ENCODE measurements around the gene NANOGP8. TPM values are rescaled to one million over a fixed set of nuclear protein-coding genes. Genes with fewer than 3 reads are reported as not detected.

The NANOGP8 gene
- total RNA-seq, 1 experiment from 2014 or later = not detected

DNA sequence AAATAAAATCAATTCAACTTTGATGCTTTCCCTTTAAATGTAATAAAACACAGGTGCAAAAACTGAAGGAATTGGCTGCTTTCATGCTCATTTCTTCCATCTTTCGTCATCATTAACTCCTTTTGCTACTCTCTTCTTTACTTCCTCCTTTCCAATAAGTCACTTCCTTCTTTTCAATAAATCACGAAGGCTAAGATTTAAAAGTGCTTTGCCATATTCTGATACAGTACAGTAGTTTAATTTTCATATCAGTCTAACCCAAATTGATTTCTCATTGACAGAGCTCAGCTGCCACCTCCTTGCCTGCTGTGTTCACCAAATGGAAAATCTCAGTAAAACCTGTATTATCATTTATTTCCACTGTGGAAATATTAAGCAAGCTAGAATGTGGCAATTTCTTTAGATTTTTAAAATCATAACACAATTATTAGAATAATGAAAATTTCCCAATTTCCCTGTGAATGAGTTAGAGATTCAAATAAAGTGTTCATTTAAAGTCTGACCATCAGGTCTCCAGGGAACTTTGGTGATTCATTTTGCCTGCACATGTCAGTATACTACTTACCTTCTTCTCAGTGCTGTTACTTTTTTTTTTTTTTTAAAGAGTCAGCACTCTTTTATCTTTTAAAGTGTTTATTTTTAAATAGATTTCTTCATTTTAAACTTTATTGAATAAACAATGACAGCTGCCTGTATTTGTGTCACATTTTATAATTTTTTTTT is 41.6 kb downstream of the NANOGP8 start:
- no peak for DNase-seq (ENCODE audit: low spot score)
- intact Hi-C loops (cut with micrococcal nuclease; ENCODE audit: unreplicated experiment) = no loop called here
- Histone ChIP-seq H3K4me1 (ENCODE audit: insufficient read depth, low read length, poor library complexity, severe bottlenecking) (peaks cover 4% of the 10 kb centered on the region), H3K9me3 (ENCODE audit: low read depth, low read length, poor library complexity, severe bottlenecking) (no peaks in the 10 kb centered on the region), H3K4me3 (ENCODE audit: low read depth, low read length, poor library complexity, severe bottlenecking) (no peak overlapping the region), H3K27me3 (replicated peaks; ENCODE audit: insufficient read depth, low read depth, low read length, poor library complexity) (no peaks in the 10 kb centered on the region), H3K27ac (ENCODE audit: low read depth, low read length, poor library complexity, severe bottlenecking) (no peak overlapping the region), H3K36me3 (ENCODE audit: insufficient read depth, low read length, poor library complexity, severe bottlenecking) (no peaks in the 10 kb centered on the region)
- TF ChIP-seq EZH2 (IDR thresholded peaks at IDR 0.05; ENCODE audit: borderline replicate concordance, low read depth, low read length, poor library complexity, severe bottlenecking) = no peak
- TF ChIP-seq, protein P1, sequence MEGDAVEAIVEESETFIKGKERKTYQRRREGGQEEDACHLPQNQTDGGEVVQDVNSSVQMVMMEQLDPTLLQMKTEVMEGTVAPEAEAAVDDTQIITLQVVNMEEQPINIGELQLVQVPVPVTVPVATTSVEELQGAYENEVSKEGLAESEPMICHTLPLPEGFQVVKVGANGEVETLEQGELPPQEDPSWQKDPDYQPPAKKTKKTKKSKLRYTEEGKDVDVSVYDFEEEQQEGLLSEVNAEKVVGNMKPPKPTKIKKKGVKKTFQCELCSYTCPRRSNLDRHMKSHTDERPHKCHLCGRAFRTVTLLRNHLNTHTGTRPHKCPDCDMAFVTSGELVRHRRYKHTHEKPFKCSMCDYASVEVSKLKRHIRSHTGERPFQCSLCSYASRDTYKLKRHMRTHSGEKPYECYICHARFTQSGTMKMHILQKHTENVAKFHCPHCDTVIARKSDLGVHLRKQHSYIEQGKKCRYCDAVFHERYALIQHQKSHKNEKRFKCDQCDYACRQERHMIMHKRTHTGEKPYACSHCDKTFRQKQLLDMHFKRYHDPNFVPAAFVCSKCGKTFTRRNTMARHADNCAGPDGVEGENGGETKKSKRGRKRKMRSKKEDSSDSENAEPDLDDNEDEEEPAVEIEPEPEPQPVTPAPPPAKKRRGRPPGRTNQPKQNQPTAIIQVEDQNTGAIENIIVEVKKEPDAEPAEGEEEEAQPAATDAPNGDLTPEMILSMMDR (conservative IDR thresholded peaks at IDR 0.05; ENCODE audit: low read depth, low read length) = no peak
- POLR2A ChIA-PET (ENCODE audit: low non-redundant PET) = no interaction called here
- CTCF ChIA-PET = no interaction called here
- BruUV-seq (replicated peaks) = no TSS peak

DNA sequence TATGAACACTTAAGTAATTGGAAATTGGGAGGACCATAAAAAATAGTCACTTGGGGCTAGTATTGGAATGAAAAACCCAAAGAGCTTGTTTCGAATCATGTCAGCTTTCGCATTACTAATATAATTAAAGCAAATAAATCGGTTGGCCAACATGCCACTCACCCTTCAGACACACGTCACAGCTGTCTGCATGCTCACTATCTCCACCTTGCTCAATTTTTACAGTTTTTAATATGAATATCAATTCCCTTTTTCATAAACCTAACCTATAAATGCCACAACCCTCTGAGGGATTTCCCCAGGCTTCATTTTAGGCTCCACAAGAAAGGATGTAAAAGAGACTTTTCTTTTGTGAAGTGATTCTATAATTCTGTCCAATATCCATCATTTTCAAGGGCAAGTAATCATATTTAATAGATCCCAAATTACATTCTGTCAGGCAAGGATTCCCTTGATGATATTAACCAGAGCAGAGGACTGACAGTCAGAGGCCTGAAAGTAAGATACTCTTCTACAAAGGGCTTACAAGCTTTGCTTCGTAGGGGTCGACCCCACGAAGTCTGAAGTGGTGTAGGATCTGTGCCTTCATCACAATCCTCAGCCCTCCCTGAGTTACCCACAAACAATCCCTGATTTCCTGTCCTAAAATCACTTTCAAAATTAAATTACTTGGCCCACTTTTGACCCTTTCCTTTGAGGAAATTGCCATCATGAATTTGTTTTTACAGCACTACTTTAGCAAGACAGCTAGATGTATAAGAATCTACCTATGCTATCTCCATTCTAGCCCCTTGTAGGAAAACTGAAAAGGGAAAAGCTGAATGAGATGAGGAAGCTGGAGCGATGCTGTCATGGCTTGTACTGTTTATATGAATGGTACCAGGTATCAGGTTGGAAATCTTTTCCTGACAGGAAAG is 44.5 kb downstream of the NANOGP8 start:
- intact Hi-C loops (cut with micrococcal nuclease; ENCODE audit: unreplicated experiment) = no loop called here
- Histone ChIP-seq H3K9me3 (ENCODE audit: low read depth, low read length, poor library complexity, severe bottlenecking) (no peaks in the 10 kb centered on the region), H3K4me3 (ENCODE audit: low read depth, low read length, poor library complexity, severe bottlenecking) (no peak overlapping the region), H3K27ac (ENCODE audit: low read depth, low read length, poor library complexity, severe bottlenecking) (no peak overlapping the region), H3K4me1 (ENCODE audit: insufficient read depth, low read length, poor library complexity, severe bottlenecking) (peaks cover 4% of the 10 kb centered on the region), H3K36me3 (ENCODE audit: insufficient read depth, low read length, poor library complexity, severe bottlenecking) (no peaks in the 10 kb centered on the region), H3K27me3 (replicated peaks; ENCODE audit: insufficient read depth, low read depth, low read length, poor library complexity) (no peaks in the 10 kb centered on the region)
- DNase-seq (ENCODE audit: low spot score) = no peak
- ChIA-PET POLR2A (ENCODE audit: low non-redundant PET) (no interaction called here), CTCF (no interaction called here)
- BruUV-seq (replicated peaks) = no TSS peak
- TF ChIP-seq EZH2 (IDR thresholded peaks at IDR 0.05; ENCODE audit: borderline replicate concordance, low read depth, low read length, poor library complexity, severe bottlenecking) = no peak

DNA sequence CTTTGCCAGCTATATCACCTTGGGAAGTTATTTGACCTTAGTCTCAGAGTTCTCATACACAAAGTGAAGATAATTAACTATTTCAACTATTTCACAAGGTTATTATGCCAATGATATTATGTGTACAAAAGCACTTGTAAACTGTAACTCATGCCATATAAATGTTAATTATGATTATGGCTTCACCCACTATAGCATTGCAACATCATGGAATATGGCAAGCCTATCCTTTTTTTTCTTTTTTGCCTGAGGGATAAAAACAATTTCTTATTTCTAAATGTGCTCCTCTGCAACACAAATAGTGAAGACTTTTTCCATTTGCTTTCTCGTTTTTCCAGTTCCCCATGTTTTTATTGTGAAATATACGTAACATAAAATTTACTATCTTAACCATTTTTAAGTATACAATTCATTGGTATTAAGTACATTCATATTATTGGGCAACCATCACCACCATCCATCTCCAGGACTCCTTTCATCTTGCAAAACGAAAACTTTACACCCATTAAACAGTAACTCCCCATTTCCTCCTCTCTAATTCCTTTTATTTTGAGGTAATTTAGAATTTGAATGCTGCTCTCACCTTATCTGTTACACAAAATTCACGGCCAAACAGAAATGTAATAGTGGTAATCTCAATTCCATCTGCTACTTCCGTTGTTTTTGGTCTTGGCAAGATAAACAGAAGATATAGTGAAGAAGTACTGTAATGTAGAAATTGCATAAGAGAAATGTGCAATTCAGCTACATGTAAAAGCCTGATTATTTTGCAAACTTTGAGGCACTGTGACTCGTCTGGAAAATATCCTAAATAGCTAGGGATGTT is 46.3 kb downstream of the NANOGP8 start:
- ChIA-PET POLR2A (ENCODE audit: low non-redundant PET) (no interaction called here), CTCF (no interaction called here)
- Histone ChIP-seq H3K27me3 (replicated peaks; ENCODE audit: insufficient read depth, low read depth, low read length, poor library complexity) (no peaks in the 10 kb centered on the region), H3K36me3 (ENCODE audit: insufficient read depth, low read length, poor library complexity, severe bottlenecking) (no peaks in the 10 kb centered on the region), H3K4me1 (ENCODE audit: insufficient read depth, low read length, poor library complexity, severe bottlenecking) (peaks cover 4% of the 10 kb centered on the region), H3K9me3 (ENCODE audit: low read depth, low read length, poor library complexity, severe bottlenecking) (no peaks in the 10 kb centered on the region), H3K27ac (ENCODE audit: low read depth, low read length, poor library complexity, severe bottlenecking) (no peak overlapping the region), H3K4me3 (ENCODE audit: low read depth, low read length, poor library complexity, severe bottlenecking) (no peak overlapping the region)
- no TSS peak for BruUV-seq (replicated peaks)
- TF ChIP-seq, protein P1 (conservative IDR thresholded peaks at IDR 0.05; ENCODE audit: low read depth, low read length) = no peak
- TF ChIP-seq EZH2 (IDR thresholded peaks at IDR 0.05; ENCODE audit: borderline replicate concordance, low read depth, low read length, poor library complexity, severe bottlenecking) = no peak
- intact Hi-C loops (cut with micrococcal nuclease; ENCODE audit: unreplicated experiment) = no loop called here
- peak; percentile 7 for DNase-seq (ENCODE audit: low spot score)

Other genes starting within 250 kb of the NANOGP8 start
- gene AQR, start 115.6 kb downstream of the NANOGP8 start, total RNA-seq (2021) = 34.2 and 38.5 TPM in 2 replicates
- 40.6 and 52.1 TPM in 2 replicates for gene ZNF770, start 97.0 kb downstream of the NANOGP8 start, total RNA-seq (2021)

All from A673 (cell line).